GM12878 (cell line): ENCODE data around the gene MYRF. TPM values are rescaled to one million over a fixed set of nuclear protein-coding genes. Genes with fewer than 3 reads are reported as not detected.

ENCODE experiments used
- ATAC-seq: fragments of 200-7000 bp; cut with Tn5 transposase; 3 replicates; pipeline ENCODE4 v1.9.1; 2020; ENCODE audit warnings: mild to moderate bottlenecking, moderate library complexity
- BruUV-seq: library from RNA; stranded (reverse); fragments of 400-500 nt; replicated peaks from 2 replicates; lab custom pipeline; 2021; lab: Mats Ljungman, UMichigan
- CTCF ChIA-PET: fragments of 300-600 bp; sonication (Branson Sonifier 250); formaldehyde crosslinking; extraction: SDS; loops from one replicate; lab custom pipeline; 2021; ENCODE audit warnings: inconsistent platforms; lab: Yijun Ruan, JAX
- POLR2A ChIA-PET: fragments of 350-600 bp; formaldehyde crosslinking; extraction: SDS; loops from one replicate; lab custom pipeline; 2021; ENCODE audit warnings: inconsistent platforms; lab: Charles Lee
- RAD21 ChIA-PET: fragments of 300-600 bp; sonication (Branson Sonifier 250); formaldehyde crosslinking; loops from one replicate; lab custom pipeline; 2023; ENCODE audit warnings: antibody characterized with exemption; ENCODE audit not compliant: unreplicated experiment; lab: Charles Lee
- SMC1A ChIA-PET: fragments of 300-600 bp; sonication (Branson Sonifier 250); formaldehyde crosslinking; loops from one replicate; lab custom pipeline; 2023; ENCODE audit not compliant: unreplicated experiment, uncharacterized antibody; lab: Charles Lee
- DNase-seq: peaks from one replicate; pipeline ENCODE4 v3.0.0-alpha.2; 2011; ENCODE audit warnings: low read depth, low spot score
- FAIRE-seq: peaks from 3 replicates; lab custom pipeline; 2011; peaks lifted over from hg19 to GRCh38; lab: Jason Lieb, UNC
- H2AFZ ChIP-seq: 2 replicates; pipeline ENCODE4 v1.6.0; 2011; ENCODE audit warnings: low read depth, low read length, control low read depth; ENCODE audit not compliant: control insufficient read depth
- H3K27ac ChIP-seq: 2 replicates; pipeline ENCODE4 v1.5.1; 2011; ENCODE audit warnings: control low read depth; ENCODE audit not compliant: control insufficient read depth, insufficient read depth
- H3K27me3 ChIP-seq, 2 experiments: replicated peaks in 1 of 2; 2 replicates each; pipeline versions ENCODE4 v1.6.0 to v1.6.1; 2011; ENCODE audit warnings: low read length in 1 of 2; ENCODE audit not compliant: control insufficient read depth in 2 of 2, insufficient read depth in 2 of 2
- H3K36me3 ChIP-seq, 2 experiments: 2 replicates each; pipeline ENCODE4 v1.5.1; 2011; ENCODE audit warnings: low read length in 1 of 2; ENCODE audit not compliant: control insufficient read depth in 2 of 2, insufficient read depth in 2 of 2
- H3K4me1 ChIP-seq: 2 replicates; pipeline ENCODE4 v1.6.1; 2011; ENCODE audit warnings: mild to moderate bottlenecking, low read length, moderate library complexity, mixed read lengths; ENCODE audit not compliant: control insufficient read depth, insufficient read depth
- H3K4me2 ChIP-seq: 2 replicates; pipeline ENCODE4 v1.6.0; 2011; ENCODE audit warnings: control low read depth; ENCODE audit not compliant: control insufficient read depth, insufficient read depth
- H3K4me3 ChIP-seq: fragments of 200-600 bp; sonication (generic); 2 replicates; pipeline ENCODE4 v1.5.1; 2016
- H3K79me2 ChIP-seq: 2 replicates; pipeline ENCODE4 v1.6.0; 2011; ENCODE audit warnings: low read length; ENCODE audit not compliant: control insufficient read depth, insufficient read depth
- H3K9ac ChIP-seq: 2 replicates; pipeline ENCODE4 v1.8.0; 2011; ENCODE audit warnings: low read length, control low read depth, mixed read lengths; ENCODE audit not compliant: control insufficient read depth, insufficient read depth
- H3K9me3 ChIP-seq: replicated peaks from 3 replicates; pipeline ENCODE4 v1.5.1; 2011; ENCODE audit warnings: mild to moderate bottlenecking, low read length; ENCODE audit not compliant: control insufficient read depth, insufficient read depth
- H4K20me1 ChIP-seq: 2 replicates; pipeline ENCODE4 v1.6.0; 2011; ENCODE audit not compliant: control insufficient read depth, insufficient read depth
- ATF7 ChIP-seq: fragments of 450-650 bp; IDR thresholded peaks from 2 replicates; pipeline ENCODE4 v1.6.1; 2016; ENCODE audit warnings: low read depth, mild to moderate bottlenecking
- CTCF ChIP-seq, 3 experiments: IDR thresholded peaks in 2 of 3; conservative IDR thresholded peaks in 1 of 3; 2 replicates each; pipeline ENCODE4 v1.5.1; 2011; ENCODE audit warnings: low read depth in 3 of 3, low read length in 3 of 3, mild to moderate bottlenecking in 3 of 3, control low read depth in 2 of 3, moderate library complexity in 2 of 3, inconsistent platforms in 1 of 3, mixed read lengths in 1 of 3; ENCODE audit not compliant: control insufficient read depth in 2 of 3, insufficient read depth in 1 of 3; ENCODE audit errors: extremely low read depth in 1 of 3
- MTA3 ChIP-seq: IDR thresholded peaks from 2 replicates; pipeline ENCODE4 v1.6.1; 2012; ENCODE audit warnings: low read length, inconsistent platforms, borderline replicate concordance
- SUPT20H ChIP-seq: IDR thresholded peaks from 2 replicates; pipeline ENCODE4 v1.6.1; 2011; ENCODE audit warnings: low read depth, mild to moderate bottlenecking, low read length, moderate library complexity, borderline replicate concordance; ENCODE audit not compliant: control insufficient read depth
- WGBS: methylation state at CpG from one replicate; pipeline ENCODE4 v1.1.6; 2016; ENCODE audit warnings: low lambda C conversion rate; ENCODE audit not compliant: insufficient replicate concordance, insufficient coverage; ENCODE audit errors: missing lambda C conversion rate; 5-methylcytosine and 5-hydroxymethylcytosine counted together
- in situ Hi-C: fragments of 300-500 bp; cut with MboI; formaldehyde crosslinking; loops from 9 replicates; pipeline ENCODE4 v1.14.3; 2018; ENCODE audit warnings: mixed read lengths
- intact Hi-C: fragments of 100-400 bp; cut with micrococcal nuclease; formaldehyde crosslinking; loops from one replicate; pipeline ENCODE4 v1.14.2; 2022; ENCODE audit not compliant: unreplicated experiment
- polyA plus RNA-seq, 11 experiments: library from polyadenylated mRNA; depleted of rRNA in 4 of 11; unstranded in 6 of 11; stranded (reverse) in 5 of 11; fragments of >200 nt; fragmentation: Nextera tagmentation in 4 of 11; fragmentation: Illumina TruSeq in 1 of 11; extraction: Ambion mirVana in 4 of 11; extraction: Trizol in 1 of 11; gene quantifications; 1 replicate in 1 of 11; 2 replicates in 10 of 11; pipeline versions ENCODE4 v1.2.1 to v1.2.3, GENCODE V29; 2011 to 2016; ENCODE audit warnings: inconsistent platforms in 2 of 11, missing spikeins in 2 of 11, low read depth in 1 of 11
- total RNA-seq, 4 experiments: library from RNA; depleted of rRNA in 3 of 4; stranded (reverse); fragments of >200 nt in 3 of 4; fragmentation: Illumina TruSeq in 1 of 4; extraction: Trizol in 1 of 4; gene quantifications; 2 replicates each; pipeline versions ENCODE4 v1.2.1 to v1.2.3, GENCODE V29; 2013 to 2021
- TF ChIP-seq, protein P1 (sequence below): IDR thresholded peaks from 2 replicates; pipeline ENCODE4 v1.6.1; 2012; ENCODE audit warnings: low read depth, low read length, improper control_type of control experiment

Gene MYRF
- total and polyA plus RNA-seq, 10 of the 15 experiments (the other 5 are each of a cell fraction or from before 2014, with no cell fraction given), result 0.27 to 15.6 (median 0.89) TPM

DNA sequence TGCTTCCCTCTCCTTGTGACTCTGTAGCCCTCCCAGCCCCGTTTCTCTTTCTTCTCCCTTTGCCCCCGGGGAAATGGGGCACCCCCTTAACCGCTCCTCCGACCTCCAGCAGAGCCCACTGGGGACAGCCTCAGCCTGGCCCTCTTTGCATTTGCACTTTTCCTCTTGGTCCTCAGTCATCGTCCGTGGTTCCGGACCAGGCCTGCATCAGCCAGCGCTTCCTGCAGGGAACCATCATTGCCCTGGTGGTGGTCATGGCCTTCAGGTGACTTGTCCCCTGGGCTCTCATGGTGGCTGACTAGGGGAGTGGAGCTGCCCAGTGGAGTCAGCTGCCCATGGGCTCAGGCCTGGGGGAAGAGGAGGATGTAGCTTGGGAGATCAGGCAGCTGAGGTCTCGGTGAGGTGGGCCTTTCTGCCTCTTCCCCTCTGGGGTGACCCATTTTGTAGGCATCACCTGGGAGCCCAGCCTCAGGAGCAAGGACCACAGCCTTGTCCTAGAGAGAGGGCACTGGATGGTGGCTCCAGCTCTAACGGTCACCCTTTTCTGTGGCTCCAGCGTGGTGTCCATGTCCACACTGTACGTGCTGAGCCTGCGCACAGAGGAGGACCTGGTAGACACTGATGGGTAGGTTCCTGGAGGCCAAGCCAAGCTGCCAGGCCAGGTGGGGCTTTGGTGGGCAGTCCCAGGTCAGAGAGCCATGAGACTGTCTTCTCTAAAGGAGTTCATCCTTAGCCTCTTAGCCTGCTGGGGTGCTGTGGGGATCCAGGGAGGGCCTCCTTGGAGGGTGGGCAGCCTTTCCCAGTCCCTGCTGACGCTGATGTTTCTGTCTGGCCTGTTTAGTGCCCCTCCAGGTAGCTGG lies 27.5 kb downstream of the MYRF start:
- ATAC-seq (no peak), FAIRE-seq (no peak), DNase-seq (no peak)
- CTCF ChIA-PET, result interaction anchor here (0.9 to 7.5 kb wide), 4 partner anchors 9 to 31 kb away, joined by 3 to 88 read pairs (median 4); no protein-coding TSS in a partner anchor
- H3K4me1 ChIP-seq, result no peaks in the 10 kb centered on the region; the same call in 1 of the 2 replicates
- 43% methylated on average over 14 of the region's 14 CpGs for WGBS
- RAD21 ChIA-PET, result interaction anchor here (1.3 to 1.7 kb wide), 3 partner anchors 8 to 33 kb away, joined by 4 to 5 read pairs (median 4); no protein-coding TSS in a partner anchor
- no peak for TF ChIP-seq MTA3
- no peak for TF ChIP-seq CTCF (IDR thresholded peaks at IDR 0.05 in 2 of 3, conservative IDR thresholded peaks at IDR 0.05 in 1 of 3; ENCODE audit: control insufficient read depth in 2 of 3, extremely low read depth in 1 of 3, insufficient read depth in 1 of 3, low read depth in 3 of 3, low read length in 3 of 3)
- no peak for TF ChIP-seq SUPT20H
- TF ChIP-seq ATF7, result no peak
- TF ChIP-seq, protein P1, sequence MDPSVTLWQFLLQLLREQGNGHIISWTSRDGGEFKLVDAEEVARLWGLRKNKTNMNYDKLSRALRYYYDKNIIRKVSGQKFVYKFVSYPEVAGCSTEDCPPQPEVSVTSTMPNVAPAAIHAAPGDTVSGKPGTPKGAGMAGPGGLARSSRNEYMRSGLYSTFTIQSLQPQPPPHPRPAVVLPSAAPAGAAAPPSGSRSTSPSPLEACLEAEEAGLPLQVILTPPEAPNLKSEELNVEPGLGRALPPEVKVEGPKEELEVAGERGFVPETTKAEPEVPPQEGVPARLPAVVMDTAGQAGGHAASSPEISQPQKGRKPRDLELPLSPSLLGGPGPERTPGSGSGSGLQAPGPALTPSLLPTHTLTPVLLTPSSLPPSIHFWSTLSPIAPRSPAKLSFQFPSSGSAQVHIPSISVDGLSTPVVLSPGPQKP, result no peak
- in situ Hi-C loops (loop anchor here (5.0 kb wide), 1 partner anchor 33 kb away; no protein-coding TSS in a partner anchor), intact Hi-C loops (no loop called here)
- H3K9ac ChIP-seq, result no peak overlapping the region
- H4K20me1 ChIP-seq, result no peaks in the 10 kb centered on the region
- H3K9me3 ChIP-seq, result no peaks in the 10 kb centered on the region
- H3K27me3 ChIP-seq, result no peaks in the 10 kb centered on the region
- POLR2A ChIA-PET, result interaction anchor here (0.9 kb wide), 1 partner anchor 25 kb away, joined by 3 read pairs; no protein-coding TSS in a partner anchor
- H3K4me3 ChIP-seq, result no peak overlapping the region
- no TSS peak for BruUV-seq
- no peaks in the 10 kb centered on the region for H3K79me2 ChIP-seq
- no peak overlapping the region for H3K27ac ChIP-seq
- H3K36me3 ChIP-seq, result no peaks in the 10 kb centered on the region; a peak in 1 of 4 replicates
- H2AFZ ChIP-seq, result no peak overlapping the region
- H3K4me2 ChIP-seq, result no peak overlapping the region
- SMC1A ChIA-PET, result interaction anchor here (0.9 kb wide), 1 partner anchor 20 kb away, joined by 3 read pairs; no protein-coding TSS in a partner anchor
